ENCODE results near the gene TJAP1.

Gene TJAP1

GRCh38 chr6:43477235-43478007 is at the start of gene TJAP1:
TSS of gene TJAP1 (plus strand) at chr6:43477570. CDS start at chr6:43499002, 21,432 bp downstream.
- peak; percentile 93 for DNase-seq

- no peak for DNase-seq
Measured at GRCh38 chr6:43428112-43428570, 49.2 kb upstream of the TJAP1 start.

- DNase-seq, result no peak
Measured at GRCh38 chr6:43428874-43429273, 48.5 kb upstream of the TJAP1 start.

- DNase-seq, result no peak
Measured at GRCh38 chr6:43432009-43432945, 45.1 kb upstream of the TJAP1 start.

- no peak for DNase-seq
Measured at GRCh38 chr6:43433148-43433547, 44.2 kb upstream of the TJAP1 start.

- no peak for DNase-seq
Measured at GRCh38 chr6:43434001-43434840, 43.1 kb upstream of the TJAP1 start.

- DNase-seq, result no peak
Measured at GRCh38 chr6:43434943-43435342, 42.4 kb upstream of the TJAP1 start.

GRCh38 chr6:43435682-43436437 is 41.5 kb upstream of the TJAP1 start:
- no peak for DNase-seq

- no peak for DNase-seq
Measured at GRCh38 chr6:43436577-43437282, 40.6 kb upstream of the TJAP1 start.

- DNase-seq, result no peak
Measured at GRCh38 chr6:43437700-43438099, 39.7 kb upstream of the TJAP1 start.

GRCh38 chr6:43442935-43443334 is 34.4 kb upstream of the TJAP1 start:
- no peak for DNase-seq

- DNase-seq, result no peak
Measured at GRCh38 chr6:43444036-43444435, 33.3 kb upstream of the TJAP1 start.

GRCh38 chr6:43444582-43444981 is 32.8 kb upstream of the TJAP1 start:
- DNase-seq, result no peak

GRCh38 chr6:43445576-43445975 is 31.8 kb upstream of the TJAP1 start:
- no peak for DNase-seq

GRCh38 chr6:43447604-43448003 is 29.8 kb upstream of the TJAP1 start:
- no peak for DNase-seq

- DNase-seq, result no peak
Measured at GRCh38 chr6:43448916-43449315, 28.5 kb upstream of the TJAP1 start.

- no peak for DNase-seq
Measured at GRCh38 chr6:43450699-43451131, 26.7 kb upstream of the TJAP1 start.

GRCh38 chr6:43451348-43451747 is 26.0 kb upstream of the TJAP1 start:
- DNase-seq, result no peak

- no peak for DNase-seq
Measured at GRCh38 chr6:43451939-43452338, 25.4 kb upstream of the TJAP1 start.

GRCh38 chr6:43452896-43453295 is 24.5 kb upstream of the TJAP1 start:
- no peak for DNase-seq

GRCh38 chr6:43453831-43454230 is 23.5 kb upstream of the TJAP1 start:
- DNase-seq, result no peak
